ENCODE results near the gene USH2A. TPM values are rescaled to one million over a fixed set of nuclear protein-coding genes. Genes with fewer than 3 reads are reported as not detected.

USH2A gene
- total RNA-seq, 4 donors from 2014 or later, result 0.08 to 0.18 TPM; not detected in 2

DNA sequence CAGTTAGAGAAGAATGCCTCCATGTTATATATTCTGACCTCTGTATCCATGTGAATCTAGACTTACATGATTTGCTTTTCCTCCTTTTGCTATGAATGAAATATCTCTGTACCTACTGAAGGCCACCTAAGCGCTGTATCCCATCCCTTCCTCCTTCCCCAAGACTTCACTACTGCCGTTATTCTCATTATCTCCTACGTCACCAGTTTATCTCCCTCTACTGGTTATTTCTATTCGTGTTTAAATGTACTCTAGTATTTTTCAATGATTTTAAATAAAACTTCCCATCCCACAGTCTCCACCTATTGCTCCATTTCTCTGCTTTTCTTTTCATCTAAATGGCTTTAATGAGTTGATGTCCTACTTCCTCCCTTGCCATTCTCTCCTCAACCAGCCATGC lies 746.1 kb downstream of the USH2A start:
- no peak for DNase-seq (ENCODE audit: low spot score in 2 of 2)
- no peak for TF ChIP-seq POLR2A (IDR thresholded peaks at IDR 0.05)
- TF ChIP-seq POLR2AphosphoS5 (IDR thresholded peaks at IDR 0.05), result no peak
- TF ChIP-seq EP300 (IDR thresholded peaks at IDR 0.05), result no peak
- WGBS, result 81% methylated on average over 4 of the region's 4 CpGs
- Histone ChIP-seq H3K4me3 (no peak overlapping the region), H3K27ac (no peak overlapping the region), H3K4me1 (no peaks in the 10 kb centered on the region), H3K36me3 (no peaks in the 10 kb centered on the region), H3K9me3 (no peaks in the 10 kb centered on the region), H3K27me3 (no peaks in the 10 kb centered on the region)

DNA sequence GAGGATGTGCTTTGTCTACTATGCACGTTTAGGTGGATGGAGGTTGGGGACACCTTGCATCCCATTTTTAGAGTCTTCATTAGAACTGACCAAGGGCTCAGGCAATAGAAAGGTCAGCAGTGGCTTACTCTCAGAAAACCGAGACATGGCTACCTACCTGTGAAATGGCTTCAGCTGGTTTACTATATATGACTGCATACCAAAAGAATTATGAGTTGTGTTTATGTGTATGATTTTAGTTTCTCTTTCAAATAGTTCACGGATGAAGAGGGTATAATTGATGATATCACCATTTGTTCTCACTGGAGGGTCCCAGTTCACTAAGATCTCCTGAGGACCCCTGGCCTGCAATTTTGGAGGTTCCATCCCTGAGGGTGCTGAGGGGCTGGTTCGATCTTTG lies 749.3 kb downstream of the USH2A start:
- Histone ChIP-seq H3K36me3 (no peaks in the 10 kb centered on the region), H3K27ac (no peak overlapping the region), H3K4me3 (no peak overlapping the region), H3K27me3 (no peaks in the 10 kb centered on the region), H3K9me3 (no peaks in the 10 kb centered on the region), H3K4me1 (no peaks in the 10 kb centered on the region)
- 86% methylated on average over 4 of the region's 4 CpGs for WGBS
- no peak for DNase-seq (ENCODE audit: low spot score in 2 of 2)
- TF ChIP-seq POLR2A (IDR thresholded peaks at IDR 0.05) (no peak), POLR2AphosphoS5 (IDR thresholded peaks at IDR 0.05) (no peak), EP300 (IDR thresholded peaks at IDR 0.05) (no peak)
- TF ChIP-seq, protein P1, sequence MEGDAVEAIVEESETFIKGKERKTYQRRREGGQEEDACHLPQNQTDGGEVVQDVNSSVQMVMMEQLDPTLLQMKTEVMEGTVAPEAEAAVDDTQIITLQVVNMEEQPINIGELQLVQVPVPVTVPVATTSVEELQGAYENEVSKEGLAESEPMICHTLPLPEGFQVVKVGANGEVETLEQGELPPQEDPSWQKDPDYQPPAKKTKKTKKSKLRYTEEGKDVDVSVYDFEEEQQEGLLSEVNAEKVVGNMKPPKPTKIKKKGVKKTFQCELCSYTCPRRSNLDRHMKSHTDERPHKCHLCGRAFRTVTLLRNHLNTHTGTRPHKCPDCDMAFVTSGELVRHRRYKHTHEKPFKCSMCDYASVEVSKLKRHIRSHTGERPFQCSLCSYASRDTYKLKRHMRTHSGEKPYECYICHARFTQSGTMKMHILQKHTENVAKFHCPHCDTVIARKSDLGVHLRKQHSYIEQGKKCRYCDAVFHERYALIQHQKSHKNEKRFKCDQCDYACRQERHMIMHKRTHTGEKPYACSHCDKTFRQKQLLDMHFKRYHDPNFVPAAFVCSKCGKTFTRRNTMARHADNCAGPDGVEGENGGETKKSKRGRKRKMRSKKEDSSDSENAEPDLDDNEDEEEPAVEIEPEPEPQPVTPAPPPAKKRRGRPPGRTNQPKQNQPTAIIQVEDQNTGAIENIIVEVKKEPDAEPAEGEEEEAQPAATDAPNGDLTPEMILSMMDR (IDR thresholded peaks at IDR 0.05), result no peak

DNA sequence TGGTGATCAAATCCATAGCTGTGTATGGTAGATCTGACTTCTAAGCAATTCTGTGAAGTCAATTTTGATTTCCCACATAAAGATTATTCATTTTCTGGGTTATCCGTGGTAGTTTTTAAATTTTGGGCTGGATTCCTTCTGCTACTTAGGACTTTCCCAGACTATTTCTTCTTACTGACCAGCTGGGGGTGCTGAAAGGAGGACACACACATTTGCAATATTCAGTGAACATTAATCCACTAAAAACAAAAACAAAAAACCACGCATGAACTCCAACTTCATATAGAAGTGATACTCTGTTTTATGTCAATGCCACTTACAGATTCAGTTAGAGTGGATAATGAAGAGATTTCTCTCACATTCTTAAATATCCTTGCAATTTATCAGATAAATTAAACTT lies 750.8 kb downstream of the USH2A start:
- H3K36me3 ChIP-seq, result no peaks in the 10 kb centered on the region
- no peaks in the 10 kb centered on the region for H3K9me3 ChIP-seq
- no peaks in the 10 kb centered on the region for H3K4me1 ChIP-seq
- TF ChIP-seq POLR2A (IDR thresholded peaks at IDR 0.05) (no peak), POLR2AphosphoS5 (IDR thresholded peaks at IDR 0.05) (no peak), EP300 (IDR thresholded peaks at IDR 0.05) (no peak)
- TF ChIP-seq, protein P1 (IDR thresholded peaks at IDR 0.05), result no peak
- H3K27ac ChIP-seq, result no peak overlapping the region
- 65% methylated on average over 2 of the region's 2 CpGs for WGBS
- no peaks in the 10 kb centered on the region for H3K27me3 ChIP-seq
- H3K4me3 ChIP-seq, result no peak overlapping the region
- no peak for DNase-seq (ENCODE audit: low spot score in 2 of 2)

DNA sequence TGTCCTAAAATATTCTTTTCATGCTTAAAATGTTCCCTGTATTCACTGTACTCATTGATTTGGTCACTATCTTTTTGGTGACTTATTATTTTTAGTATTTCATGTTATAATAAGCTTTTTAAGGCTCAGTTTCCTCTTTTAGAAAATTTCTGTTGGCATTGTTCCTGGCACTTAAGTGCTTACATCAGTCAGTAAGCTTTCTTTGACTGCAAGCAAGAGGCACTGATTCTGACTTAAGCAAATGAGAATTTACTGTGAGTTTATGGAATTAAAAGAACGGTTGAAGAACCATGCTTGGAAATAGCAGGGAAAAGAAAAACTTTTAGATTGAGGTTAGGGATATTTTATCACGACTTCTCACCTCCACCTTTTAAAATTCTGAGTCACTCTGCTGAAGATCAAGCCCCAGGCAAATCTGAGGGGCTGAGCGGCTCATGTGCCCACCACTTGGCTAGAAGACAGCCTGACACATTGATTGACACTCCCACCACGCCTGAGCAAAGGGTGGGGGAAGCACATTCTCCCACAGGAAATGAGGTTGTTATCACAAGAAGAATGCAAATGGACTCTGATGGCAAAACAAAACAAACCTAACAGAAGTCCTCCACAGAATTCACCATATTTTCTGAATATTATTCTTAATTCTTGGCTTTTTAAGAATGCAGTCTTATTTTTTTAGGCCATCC lies 753.3 kb downstream of the USH2A start:
- H3K36me3 ChIP-seq, result no peaks in the 10 kb centered on the region
- TF ChIP-seq POLR2A (IDR thresholded peaks at IDR 0.05) (no peak), POLR2AphosphoS5 (IDR thresholded peaks at IDR 0.05) (no peak), EP300 (IDR thresholded peaks at IDR 0.05) (no peak)
- TF ChIP-seq, protein P1 (IDR thresholded peaks at IDR 0.05), result no peak
- no peaks in the 10 kb centered on the region for H3K9me3 ChIP-seq
- H3K27me3 ChIP-seq, result no peaks in the 10 kb centered on the region
- DNase-seq (ENCODE audit: low spot score in 2 of 2), result no peak
- no peaks in the 10 kb centered on the region for H3K4me1 ChIP-seq
- no peak overlapping the region for H3K4me3 ChIP-seq
- 17% methylated on average over 4 of the region's 4 CpGs for WGBS
- H3K27ac ChIP-seq, result no peak overlapping the region

DNA sequence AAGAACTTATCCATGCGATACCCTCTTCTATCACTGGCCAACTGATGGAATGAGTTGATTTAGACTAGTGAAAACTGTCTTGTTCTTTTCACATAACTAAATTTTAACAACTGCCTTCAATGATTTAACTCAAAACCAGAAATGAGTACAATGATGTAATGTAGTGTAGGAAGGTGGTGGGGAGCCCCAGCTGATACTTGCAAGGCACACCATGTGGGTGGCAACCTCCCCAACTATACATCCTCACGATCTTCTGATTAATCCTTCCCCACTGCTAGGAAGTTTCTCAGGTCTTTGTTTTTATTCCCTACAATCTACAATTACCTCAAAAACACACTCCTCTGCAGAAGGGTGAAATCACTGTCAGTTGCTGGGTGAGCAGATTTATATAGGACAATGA lies 755.5 kb downstream of the USH2A start:
- WGBS, result 85% methylated on average over 2 of the region's 2 CpGs

More for the DNA sequence above, 755.5 kb downstream of the USH2A start:
- Histone ChIP-seq H3K27me3 (no peaks in the 10 kb centered on the region), H3K9me3 (no peaks in the 10 kb centered on the region), H3K27ac (no peak overlapping the region), H3K4me1 (no peaks in the 10 kb centered on the region), H3K4me3 (no peak overlapping the region), H3K36me3 (no peaks in the 10 kb centered on the region)
- TF ChIP-seq POLR2AphosphoS5 (IDR thresholded peaks at IDR 0.05), result no peak
- TF ChIP-seq POLR2A (IDR thresholded peaks at IDR 0.05), result no peak
- TF ChIP-seq EP300 (IDR thresholded peaks at IDR 0.05), result no peak
- TF ChIP-seq, protein P1 (IDR thresholded peaks at IDR 0.05), result no peak
- DNase-seq (ENCODE audit: low spot score in 2 of 2), result no peak
